Astrocyte of the cerebellum (primary cell): Measurements from ENCODE around the gene PPP1R16B.

Experiments
- DNase-seq: peaks from one replicate; pipeline ENCODE4 v3.0.0-alpha.2; 2011; ENCODE audit warnings: low read depth
- H3K4me3 ChIP-seq: 2 replicates; pipeline ENCODE4 v1.5.1; 2011; ENCODE audit warnings: mild to moderate bottlenecking, low read depth, low read length, moderate library complexity
- CTCF ChIP-seq: IDR thresholded peaks from 2 replicates; pipeline ENCODE4 v1.5.1; 2012; ENCODE audit warnings: low read length, low read depth, moderate library complexity, mild to moderate bottlenecking; ENCODE audit errors: missing control alignments
- in situ Hi-C: cut with HindIII; loops from 2 replicates; pipeline ENCODE4 v1.10.0; 2017; ENCODE audit warnings: low sequenced_read_pairs

The PPP1R16B gene

GRCh38 chr20:38764567-38765318 is 40.8 kb upstream of the PPP1R16B start:
- peak; percentile 26 for DNase-seq
- H3K4me3 ChIP-seq = no peak overlapping the region
- TF ChIP-seq CTCF = no peak
- in situ Hi-C loops = no loop called here

GRCh38 chr20:38766071-38766470 is 39.4 kb upstream of the PPP1R16B start:
- no peak overlapping the region for H3K4me3 ChIP-seq
- no peak for DNase-seq
- in situ Hi-C loops = no loop called here
- TF ChIP-seq CTCF = no peak

- no peak overlapping the region for H3K4me3 ChIP-seq
- in situ Hi-C loops = no loop called here
- TF ChIP-seq CTCF = no peak
- no peak for DNase-seq
Measured at GRCh38 chr20:38769376-38770295, 35.9 kb upstream of the PPP1R16B start.

- DNase-seq = no peak
- no peak for TF ChIP-seq CTCF
- in situ Hi-C loops = no loop called here
- H3K4me3 ChIP-seq = no peak overlapping the region
Measured at GRCh38 chr20:38770546-38770945, 35.0 kb upstream of the PPP1R16B start.

- DNase-seq = no peak
- H3K4me3 ChIP-seq = no peak overlapping the region
- TF ChIP-seq CTCF = no peak
- in situ Hi-C loops = no loop called here
Measured at GRCh38 chr20:38770970-38771369, 34.5 kb upstream of the PPP1R16B start.

GRCh38 chr20:38771621-38772020 is 33.9 kb upstream of the PPP1R16B start:
- in situ Hi-C loops = no loop called here

More at GRCh38 chr20:38771621-38772020, 33.9 kb upstream of the PPP1R16B start:
- DNase-seq = no peak
- no peak overlapping the region for H3K4me3 ChIP-seq
- TF ChIP-seq CTCF = no peak
